ENCODE measurements around the gene EFCAB6.

The EFCAB6 gene

DNA sequence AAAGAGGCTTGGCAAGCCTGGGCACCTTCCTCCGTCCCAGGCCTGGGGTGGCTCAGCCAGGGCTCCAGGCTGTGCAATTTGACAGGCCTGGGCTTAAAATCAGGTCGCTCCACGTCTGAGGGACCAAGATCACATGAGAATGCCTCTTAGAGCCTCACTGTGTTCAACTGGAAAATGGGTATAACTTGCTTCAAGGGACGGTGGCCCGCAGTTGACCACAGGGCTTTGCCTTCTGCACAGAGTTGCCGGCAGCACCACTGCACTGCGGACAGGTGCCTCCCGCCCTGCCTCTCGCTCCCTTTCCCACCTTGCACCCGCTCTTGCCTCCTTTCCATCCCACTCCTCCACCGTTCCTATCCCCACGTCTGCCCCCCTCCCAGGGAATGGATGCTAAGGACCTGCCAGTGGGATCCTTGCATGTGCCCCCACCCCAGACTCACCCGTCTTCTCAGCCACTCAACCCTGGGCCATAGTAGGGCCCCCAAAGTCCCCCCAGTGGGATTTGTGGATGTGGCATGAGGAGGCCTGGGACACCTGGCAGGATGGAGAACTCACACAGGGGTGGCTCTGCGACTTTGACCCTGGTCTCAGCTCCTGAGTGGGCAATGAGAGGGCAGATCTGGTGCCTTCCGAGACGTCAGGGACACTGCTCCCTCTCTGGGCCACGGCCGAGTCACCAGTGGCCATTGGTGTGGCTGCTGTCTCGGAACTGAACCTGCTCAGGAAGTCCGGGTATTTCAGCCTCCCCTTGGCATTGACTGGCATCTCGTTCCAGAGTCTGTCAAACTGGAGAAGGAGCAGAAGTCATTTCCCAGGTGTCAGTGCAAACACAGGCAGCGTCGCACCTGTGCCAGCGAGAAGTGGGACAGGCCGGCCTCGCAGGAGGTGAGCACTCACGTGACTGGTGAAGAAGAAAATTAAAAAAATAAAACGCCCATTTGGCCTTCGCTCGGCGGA lies 272.3 kb downstream of the EFCAB6 start:
- no peak for DNase-seq

DNA sequence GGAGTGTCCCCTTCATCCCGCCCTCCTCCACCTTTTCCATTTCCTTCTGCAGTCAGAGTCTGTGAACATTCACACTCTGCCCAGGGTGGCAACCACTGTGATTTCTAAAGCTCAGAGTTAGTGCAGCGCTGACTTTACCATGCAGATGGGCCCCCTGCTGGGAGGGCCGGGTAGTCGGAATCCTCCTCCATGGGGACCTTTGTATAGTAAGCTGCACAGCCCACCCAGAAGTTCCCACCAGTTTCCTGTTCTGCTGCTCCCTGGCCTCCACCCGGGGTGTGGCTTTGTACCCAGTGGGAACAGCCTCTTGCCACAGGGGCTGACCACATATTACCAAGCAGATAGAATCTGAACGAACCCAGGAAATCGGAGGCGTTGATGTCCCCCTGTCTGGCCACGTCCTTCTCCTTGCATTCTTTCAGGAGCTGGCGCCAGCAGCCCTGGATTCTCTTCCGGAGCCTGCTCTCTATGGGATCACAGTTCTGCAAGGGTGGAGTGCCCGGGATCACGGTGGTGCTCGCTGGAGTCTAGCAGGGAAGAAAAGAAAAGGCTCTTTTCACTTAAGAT lies 275.0 kb downstream of the EFCAB6 start:
- DNase-seq = no peak

DNA sequence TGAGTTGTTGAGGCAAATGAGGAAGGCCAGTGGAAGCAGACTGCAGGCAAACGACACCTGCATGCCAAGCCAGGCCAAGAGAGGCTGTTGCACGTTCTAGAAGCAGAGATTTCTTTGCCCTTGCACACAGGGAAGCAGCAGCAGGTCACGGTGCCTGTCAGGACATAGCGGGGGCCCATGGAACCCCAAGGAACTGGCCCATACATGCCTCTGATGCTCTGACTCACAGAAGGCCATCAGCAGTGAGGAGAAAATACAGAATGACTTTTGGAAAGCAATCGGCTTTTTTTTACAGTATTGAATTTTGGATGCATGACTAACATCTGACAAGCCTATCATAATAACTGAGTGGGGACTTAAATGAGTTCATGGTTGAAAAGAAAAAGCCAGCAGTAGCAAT lies 276.4 kb downstream of the EFCAB6 start:
- DNase-seq = no peak

DNA sequence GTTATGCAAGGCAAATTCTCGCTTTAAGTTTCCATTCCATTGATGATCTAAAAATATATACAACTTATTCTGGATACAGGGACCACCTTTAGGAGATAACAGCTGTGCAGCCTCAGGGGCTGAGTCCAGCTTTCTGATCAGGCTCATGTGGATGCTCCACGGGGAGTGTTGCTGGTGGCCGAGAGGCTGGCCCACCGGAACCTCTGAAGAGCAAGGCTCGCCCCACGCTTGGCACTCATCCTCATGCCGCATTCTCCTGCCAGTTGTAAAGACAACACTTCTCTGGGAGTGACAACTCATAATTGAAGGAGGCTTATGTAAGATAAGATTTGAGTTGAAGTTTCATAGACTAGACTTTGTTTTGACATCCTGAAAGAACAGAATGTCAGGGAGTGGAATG lies 276.8 kb downstream of the EFCAB6 start:
- no peak for DNase-seq

DNA sequence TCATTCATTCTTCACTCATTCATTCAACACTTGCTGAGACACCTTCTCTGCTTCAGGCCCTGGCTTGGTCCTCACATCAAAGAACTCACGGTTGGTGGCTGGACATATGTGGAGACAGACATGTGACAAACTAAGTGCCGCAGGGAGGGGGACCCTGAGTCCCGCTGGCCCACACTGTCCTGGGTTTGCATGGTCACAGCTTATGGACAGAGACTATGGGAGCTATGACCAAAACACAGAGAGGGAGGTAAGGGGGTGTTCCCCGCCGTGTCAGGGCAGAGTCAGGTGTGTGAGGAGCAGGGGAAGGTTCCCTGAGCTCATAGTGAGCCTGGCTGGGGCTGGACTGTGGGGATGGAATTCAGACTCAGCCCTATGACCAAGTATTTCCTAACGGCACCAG lies 277.2 kb downstream of the EFCAB6 start:
- no peak for DNase-seq

DNA sequence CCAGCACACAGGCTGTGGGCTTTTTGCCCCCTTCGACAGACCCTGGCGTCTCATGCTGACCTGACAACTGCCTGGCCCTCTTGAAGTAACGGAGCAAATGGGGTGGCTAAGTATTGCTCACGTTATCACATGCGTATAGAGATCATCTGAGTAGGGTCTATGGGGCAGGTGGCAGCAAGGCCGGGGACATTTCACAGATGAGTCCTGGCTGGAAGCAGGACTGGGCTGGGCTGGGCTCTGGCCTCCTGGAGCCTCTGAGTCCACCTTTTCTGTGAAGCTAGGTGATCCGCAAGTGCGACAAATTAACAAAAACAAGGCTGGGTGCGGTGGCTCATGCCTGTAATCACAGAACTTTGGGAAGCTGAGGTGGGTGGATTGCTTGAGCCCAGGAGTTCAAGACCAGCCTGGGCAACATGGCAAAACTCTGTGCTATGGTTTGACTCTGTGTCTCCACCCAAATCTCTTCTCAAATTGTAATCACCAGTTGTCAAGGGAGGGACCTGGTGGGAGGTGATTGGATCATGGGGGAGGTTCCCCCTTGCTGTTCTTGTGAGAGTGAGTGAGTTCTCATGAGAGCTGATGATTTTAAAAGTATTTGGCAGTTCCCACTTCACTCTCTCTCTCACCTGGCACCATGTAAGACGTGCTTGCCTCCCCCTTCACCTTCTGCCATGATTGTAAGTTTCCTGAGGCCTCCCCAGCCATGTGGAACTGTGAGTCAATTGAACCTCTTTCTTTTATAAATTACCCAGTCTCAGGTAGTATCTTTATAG lies 278.3 kb downstream of the EFCAB6 start:
- DNase-seq = no peak

DNA sequence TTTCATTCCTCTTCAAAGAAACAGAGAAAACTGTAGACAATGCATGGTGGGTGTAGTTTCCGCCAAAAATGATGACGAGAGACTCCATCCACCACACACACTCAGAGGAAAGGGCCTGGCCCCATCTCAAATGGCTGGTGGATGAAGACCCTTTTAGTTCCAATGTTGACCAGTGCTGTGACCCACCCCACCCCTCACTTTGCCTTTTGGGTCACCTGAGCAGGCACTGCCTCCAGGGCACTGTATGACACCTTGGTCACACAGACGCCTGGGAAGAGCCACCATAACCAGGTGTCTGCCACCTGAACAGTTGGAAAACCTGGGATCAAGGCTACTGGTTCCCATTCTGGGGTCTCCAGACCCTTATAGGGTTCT lies 279.0 kb downstream of the EFCAB6 start:
- no peak for DNase-seq

DNA sequence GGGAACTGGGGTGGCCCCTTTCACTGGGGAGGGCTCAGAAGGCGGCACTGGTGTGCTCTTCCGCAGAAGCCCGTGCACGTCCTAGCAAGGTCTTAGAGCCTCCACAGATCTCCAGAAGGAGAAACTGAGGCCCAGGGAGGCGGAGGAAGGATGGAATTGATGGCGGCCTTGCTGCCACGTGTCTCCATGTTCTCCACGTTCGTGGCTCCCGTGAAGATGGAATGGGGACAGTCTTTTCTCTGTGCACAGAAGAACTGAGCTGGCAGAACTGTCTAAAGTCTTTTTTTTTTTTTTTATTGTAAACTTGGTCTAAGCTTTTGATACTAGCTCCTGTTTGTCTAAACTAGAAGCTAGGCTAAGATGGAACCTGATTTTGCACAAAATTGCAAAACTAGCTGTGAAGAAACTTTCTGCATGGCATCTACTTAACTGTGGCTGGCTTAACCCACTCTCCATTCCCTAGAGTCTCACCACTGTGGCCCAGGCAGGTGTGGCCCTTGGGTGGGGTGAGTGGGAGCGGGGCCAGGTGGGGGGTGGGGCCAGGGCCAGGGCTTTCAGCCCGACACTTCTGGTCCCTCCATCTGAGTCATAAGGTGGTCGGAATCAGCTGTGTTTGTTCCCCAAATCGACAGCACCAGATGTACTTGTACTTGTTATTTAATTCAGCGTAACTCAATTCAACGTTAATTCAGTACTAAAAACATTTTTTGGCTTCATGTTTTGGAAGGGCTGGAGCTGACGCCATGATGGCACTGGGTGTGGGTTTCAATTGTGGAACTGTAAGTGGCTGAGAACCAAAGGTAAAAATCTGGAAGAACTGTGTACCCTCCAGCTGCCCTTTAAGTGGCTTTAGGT lies 279.6 kb downstream of the EFCAB6 start:
- DNase-seq = no peak

DNA sequence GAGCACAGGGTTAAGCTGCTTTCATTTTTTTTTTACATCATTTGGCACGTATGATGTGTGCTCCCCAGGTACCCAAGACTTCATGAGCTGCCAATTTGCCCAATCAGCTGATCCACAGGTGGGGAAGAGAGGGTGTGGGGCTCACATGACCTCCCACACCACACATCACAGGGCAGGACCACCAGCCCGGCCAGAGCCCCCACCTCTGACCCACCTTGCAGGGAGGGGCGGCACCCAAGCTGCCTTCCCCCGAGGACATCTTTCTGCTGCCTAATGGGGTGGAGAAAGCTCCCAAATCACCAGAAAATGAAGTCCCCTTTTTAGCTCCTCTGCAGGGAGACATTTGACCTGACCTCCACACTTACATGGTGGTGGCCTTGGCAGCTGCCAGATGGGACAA lies 280.5 kb downstream of the EFCAB6 start:
- DNase-seq = no peak

DNA sequence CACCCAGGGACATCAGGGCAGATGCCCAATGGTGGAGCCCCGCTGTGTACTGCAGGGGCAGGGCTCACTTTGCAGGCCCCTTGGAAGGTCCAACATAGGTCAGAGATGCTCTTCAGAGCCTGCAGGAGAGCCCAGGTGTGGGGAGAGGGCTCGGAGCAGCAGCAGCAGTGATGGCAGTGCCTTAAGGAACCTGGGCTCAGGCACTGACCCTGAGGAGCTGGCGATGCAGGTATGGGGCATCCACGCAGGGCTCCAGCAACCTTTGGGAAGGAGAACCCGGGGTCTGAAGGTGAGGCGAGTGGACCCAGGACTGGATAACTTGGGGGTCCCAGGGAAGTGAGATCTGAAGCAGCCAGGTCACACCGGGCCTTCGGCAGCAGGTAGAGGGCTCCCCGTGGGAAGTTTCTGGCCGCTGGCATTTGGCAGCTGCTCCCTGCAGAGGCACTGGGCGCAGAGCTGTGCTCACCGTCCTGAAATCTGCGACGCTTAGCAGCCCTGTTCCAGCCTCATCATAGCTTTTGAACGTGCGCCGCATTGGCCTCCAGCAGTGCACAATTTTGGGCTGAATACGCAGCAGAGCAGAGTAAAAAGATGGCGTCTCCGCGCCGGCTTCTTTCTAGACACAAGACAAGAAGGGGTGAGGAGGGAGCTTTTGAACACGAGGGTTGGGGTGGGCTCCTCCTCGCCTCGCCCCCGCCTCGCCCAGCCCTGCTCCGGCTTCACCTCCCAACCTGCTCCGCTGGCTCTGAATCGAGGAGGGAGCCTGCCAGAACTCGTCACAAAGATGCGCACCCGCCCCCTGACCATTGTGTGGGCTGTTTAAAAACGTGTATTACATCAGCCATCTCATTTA lies 281.5 kb downstream of the EFCAB6 start:
- DNase-seq = no peak

DNA sequence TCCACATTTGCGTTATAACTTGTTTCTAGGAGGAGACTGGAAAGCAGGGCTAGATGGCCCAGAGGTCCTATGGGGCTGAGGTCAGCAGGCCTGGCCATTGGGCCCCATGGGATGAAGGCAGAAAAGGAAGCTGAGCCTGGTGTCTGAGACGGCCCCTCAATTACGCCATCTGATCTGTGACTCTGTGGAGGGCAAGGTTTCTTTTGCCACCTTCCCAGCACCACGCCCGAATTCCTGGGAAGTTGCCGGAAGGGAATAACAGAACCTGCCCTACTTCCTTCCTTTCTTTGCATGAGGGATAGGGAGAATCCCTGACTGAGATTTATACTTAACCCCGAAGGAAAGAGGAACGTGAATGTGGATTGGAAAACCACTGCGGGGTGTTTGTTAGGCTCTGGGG lies 282.2 kb downstream of the EFCAB6 start:
- no peak for DNase-seq

DNA sequence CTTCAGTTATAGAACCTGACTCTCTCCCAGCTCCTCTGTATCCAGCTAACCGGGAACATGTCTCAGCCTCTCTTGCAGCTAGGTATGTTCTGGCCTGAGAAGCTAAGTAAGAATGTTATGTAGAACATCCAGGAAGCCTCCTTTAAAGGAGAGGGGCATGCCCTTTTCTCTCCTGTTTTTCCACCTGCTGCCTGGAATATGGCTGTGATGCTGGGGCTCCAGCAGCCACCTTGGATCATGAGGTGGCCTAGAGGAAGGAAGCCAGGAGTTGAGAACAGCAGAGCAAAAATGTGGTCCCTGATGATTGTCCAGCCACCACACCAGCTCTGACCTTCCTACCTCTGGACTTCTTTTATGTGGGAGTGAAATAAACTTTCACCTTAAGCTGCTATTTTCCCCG lies 282.6 kb downstream of the EFCAB6 start:
- no peak for DNase-seq

DNA sequence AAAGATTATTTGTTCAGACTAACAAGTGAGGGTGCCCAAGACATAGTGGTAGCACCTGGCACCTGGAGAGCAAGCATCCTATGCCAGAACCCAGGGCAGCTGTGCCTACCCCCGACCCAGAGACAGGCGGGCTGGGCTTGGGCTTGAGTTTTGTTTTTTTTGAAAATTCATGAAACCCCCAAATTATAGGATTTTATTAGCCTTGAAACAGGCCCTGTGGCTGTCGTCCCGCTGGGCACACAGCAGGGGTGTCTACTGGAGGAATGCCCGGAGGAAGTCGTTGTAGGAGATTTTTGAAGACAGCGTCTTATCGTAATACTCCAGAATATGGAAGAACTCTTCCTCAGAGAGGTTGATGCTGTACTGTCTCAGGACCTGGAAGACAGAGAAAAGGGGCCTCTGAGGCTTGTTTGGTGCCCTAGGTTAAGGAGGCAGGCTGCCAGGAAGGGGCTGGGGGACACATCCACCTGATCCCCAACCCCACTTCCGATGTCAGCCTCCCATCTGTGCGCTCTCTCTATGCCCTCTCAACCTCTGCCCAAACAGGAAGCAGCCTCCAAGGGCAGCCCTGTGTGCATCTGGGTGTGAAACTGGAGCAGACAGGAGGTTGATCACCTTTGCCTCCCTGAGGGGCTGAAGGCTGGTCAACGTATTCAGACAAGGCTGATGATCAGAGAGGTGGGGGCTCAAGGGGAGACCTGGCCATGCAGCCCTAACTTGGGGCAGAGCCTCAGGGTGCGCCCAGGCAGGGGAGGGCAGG lies 283.3 kb downstream of the EFCAB6 start:
- no peak for DNase-seq

DNA sequence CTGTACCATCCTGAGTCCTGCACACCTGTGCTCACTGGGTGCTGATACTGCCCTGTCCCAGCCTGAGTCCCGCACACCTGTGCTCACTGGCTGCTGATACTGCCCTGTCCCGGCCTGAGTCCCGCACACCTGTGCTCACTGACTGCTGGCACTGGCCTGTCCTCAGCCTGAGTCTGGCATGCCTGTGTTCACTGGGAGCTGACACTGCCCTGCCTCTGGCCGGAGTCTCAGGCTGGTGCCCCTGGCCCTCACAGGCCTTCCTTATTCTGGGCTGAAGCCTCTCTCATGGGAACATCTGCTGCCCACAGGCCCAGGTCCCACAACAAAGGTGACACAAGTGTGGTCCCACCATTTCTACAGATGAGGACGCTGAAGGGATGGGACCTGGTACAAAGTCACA lies 285.2 kb downstream of the EFCAB6 start:
- no peak for DNase-seq

DNA sequence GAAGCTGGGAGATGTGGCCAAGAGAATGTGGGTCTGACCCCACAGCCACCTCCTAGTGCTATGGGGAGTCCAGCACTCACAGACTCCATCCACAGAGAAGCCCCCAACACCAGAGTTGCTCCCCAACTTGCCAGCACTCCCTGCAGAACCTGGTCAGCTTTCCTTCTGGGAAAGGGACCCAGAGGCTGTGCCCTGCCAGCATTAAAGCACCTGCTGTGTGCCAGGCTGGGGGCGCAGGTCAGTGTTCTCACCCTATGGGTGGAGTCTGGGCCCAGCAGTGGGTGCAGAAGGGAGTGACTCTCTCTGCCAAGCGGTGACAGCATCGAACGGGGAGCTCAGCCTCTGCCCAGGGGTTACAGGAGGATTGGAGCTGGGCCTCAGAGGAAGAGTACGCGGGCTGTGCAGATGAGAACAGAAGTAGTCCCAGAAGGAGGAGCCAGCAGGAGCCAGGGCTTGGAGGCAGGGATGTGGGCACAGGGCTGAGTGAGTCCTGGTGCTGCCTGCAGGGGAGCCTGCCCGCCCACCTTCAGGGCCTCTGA lies 285.9 kb downstream of the EFCAB6 start:
- DNase-seq = no peak

DNA sequence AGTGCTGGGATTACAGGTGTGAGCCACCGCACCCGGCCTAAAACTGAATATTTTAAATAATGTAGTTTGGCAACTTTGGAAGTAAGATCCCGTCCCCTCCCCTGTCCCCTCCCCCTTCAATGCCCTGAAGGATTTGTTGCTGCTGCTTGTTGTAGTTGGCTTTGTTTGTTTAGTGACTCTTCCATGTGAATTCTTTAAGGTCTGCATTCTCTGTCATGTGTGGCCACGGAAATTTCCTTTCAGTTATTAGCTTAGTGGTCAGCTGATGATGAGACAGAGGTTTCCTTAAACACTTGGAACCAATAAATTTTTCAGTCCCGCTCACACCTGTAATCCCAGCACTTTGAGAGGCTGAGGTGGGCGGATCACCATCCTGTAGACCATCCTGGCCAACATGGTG lies 290.4 kb downstream of the EFCAB6 start:
- DNase-seq = no peak

DNA sequence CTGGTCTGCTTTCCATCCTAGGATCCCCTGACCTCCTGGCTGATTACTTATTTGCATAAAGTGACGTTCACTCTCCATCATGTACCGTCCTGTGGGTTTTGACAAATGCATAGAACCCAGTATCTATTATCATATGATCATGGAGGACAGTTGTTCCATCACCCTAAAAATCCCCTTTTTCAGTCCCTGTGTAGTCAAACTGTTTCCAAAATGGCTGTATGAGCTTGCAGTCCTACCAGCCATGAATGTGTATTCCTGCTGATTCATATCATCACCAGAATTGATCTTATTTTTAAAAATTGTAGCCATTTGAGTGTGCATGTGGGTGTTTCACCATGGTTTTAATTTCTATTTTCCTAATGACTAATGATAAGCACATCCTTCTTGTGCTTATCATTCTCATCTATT lies 291.5 kb downstream of the EFCAB6 start:
- no peak for DNase-seq

DNA sequence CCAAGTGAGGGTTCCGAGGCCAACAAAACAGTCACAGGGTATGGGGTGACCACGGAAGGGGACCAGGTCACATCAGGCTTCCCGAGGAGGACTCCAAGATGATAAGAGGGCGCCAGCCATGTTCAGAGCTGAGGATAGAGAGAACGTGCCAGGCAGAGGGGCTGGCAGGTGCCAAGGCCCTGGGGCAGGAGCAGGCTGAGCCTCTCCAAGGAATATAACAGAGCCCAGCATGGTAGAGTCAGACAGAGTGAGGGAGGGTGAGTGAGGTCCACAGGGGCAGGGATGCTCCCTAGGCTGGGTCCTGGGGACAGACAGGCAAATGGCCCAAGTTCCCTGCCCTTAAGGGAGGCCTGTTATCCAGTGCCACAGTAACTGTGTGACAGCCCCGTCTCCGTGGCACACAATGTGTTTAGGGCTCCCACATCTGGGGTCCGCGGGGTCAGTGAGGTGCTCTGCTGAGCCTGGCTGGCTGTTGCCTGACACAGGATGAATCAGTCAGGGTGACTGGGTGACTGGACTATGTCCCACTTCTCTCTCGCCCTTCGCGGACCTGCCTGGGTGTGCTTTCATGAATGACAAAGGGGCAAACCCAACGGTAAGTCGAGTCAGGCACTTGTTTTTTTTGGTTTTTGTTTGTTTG lies 295.0 kb downstream of the EFCAB6 start:
- DNase-seq = no peak

DNA sequence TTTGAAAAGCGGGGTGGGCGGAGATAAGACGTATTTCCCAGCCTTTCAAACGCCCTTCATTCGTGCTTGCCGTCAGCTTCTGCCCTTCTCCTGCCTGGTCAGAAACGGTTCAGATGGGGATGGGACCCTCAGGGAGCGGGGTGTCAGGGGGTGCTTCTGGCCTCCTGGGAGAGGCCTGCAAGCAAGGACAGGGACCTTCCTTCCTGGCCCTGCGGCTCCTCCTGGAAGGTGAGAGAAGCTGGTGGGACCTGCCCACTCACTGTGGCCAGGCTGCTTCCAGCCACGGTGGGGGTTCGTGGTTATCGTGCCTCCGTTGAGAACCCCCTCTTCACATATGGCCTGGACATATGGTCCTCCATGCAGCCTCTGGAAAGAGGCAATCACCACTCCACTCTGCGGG lies 295.7 kb downstream of the EFCAB6 start:
- no peak for DNase-seq

DNA sequence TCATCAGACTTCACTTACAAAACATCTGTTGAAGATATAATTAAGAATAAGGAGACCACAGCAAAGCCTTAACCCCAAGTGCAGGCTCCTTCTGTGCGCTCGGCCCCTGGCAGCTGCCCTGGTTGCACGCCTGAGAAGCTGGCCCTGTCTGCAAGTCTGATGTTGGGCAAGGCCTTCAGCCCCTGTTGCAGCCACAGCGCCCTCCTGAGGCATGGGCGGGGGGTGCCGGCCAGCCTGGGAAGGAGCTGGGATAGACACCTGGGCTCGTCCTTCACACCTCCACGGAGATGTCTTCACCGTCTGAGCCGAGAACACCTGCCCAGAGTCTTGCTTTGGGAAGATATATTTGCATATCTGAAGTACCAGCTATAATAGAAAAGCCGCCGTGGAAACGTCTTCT lies 296.2 kb downstream of the EFCAB6 start:
- no peak for DNase-seq
